AG09309 (cell line): ENCODE data around the gene PRPF4.
"Not testable (repeated sequence)": the region's sequence is repeated elsewhere in the genome, so short reads cannot be mapped to it uniquely, and the experiment has no call there.

ENCODE experiments used
- DNase-seq: peaks from one replicate; pipeline ENCODE4 v3.0.0-alpha.2; 2010; ENCODE audit warnings: low read depth
- H3K4me3 ChIP-seq: 2 replicates; pipeline ENCODE4 v1.5.1; 2011; ENCODE audit warnings: mild to moderate bottlenecking, low read depth, low read length, moderate library complexity; ENCODE audit not compliant: control insufficient read depth
- TF ChIP-seq, protein P1 (sequence below): IDR thresholded peaks from 2 replicates; pipeline ENCODE4 v1.5.1; 2011; ENCODE audit warnings: mild to moderate bottlenecking, low read depth, low read length, inconsistent platforms; ENCODE audit not compliant: insufficient read depth, control insufficient read depth; ENCODE audit errors: missing control alignments

The PRPF4 gene

DNA sequence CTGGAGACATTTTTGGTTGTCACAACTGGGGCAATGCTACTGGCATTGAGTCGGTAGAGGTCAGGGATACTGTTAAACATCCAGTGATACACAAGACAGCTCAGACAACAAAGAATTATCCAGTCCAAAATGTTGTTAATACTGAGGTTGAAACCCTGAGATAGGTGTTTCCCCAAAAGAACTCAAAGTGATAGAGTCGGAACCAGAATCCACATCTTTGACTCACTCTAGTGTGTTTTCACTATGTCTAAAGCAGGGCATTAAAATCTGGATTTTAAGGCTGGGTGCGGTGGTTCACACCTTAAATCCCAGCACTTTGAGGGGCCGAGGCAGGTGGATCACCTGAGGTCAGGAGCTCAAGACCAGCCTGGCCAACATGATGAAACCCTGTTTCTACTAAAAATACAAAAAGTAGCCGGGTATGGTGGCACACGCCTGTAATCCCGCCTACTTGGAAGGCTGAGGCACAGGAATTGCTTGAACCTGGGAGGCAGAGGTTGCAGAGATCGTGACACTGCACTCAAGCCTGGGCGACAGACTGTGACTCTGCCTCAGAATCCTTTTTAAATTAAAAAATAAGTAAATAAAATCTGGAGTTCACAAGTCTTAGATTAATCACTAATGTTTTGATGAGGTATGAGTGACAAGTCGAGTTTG lies 37.1 kb upstream of the PRPF4 start:
- no peak for DNase-seq
- no peak overlapping the region for H3K4me3 ChIP-seq
- TF ChIP-seq, protein P1, sequence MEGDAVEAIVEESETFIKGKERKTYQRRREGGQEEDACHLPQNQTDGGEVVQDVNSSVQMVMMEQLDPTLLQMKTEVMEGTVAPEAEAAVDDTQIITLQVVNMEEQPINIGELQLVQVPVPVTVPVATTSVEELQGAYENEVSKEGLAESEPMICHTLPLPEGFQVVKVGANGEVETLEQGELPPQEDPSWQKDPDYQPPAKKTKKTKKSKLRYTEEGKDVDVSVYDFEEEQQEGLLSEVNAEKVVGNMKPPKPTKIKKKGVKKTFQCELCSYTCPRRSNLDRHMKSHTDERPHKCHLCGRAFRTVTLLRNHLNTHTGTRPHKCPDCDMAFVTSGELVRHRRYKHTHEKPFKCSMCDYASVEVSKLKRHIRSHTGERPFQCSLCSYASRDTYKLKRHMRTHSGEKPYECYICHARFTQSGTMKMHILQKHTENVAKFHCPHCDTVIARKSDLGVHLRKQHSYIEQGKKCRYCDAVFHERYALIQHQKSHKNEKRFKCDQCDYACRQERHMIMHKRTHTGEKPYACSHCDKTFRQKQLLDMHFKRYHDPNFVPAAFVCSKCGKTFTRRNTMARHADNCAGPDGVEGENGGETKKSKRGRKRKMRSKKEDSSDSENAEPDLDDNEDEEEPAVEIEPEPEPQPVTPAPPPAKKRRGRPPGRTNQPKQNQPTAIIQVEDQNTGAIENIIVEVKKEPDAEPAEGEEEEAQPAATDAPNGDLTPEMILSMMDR, result no peak

DNA sequence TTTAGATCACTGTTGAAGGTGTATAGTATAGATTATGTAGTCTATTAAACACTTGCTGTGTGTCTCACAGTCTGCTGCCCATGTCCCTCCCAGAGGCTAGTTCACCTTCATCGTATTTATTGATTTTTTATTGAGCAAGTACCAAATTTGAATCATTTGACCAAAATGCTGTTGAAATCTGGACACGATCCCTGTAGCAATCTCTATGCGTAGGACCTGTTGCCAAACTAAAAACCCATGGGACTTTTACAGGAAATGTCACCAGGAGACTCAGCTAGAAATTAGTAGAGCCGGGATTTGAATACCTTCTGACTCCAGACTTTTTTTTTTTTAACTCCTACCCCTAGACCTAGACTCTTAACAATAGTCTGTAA lies 36.6 kb upstream of the PRPF4 start:
- DNase-seq, result no peak
- no peak overlapping the region for H3K4me3 ChIP-seq
- TF ChIP-seq, protein P1, result no peak

DNA sequence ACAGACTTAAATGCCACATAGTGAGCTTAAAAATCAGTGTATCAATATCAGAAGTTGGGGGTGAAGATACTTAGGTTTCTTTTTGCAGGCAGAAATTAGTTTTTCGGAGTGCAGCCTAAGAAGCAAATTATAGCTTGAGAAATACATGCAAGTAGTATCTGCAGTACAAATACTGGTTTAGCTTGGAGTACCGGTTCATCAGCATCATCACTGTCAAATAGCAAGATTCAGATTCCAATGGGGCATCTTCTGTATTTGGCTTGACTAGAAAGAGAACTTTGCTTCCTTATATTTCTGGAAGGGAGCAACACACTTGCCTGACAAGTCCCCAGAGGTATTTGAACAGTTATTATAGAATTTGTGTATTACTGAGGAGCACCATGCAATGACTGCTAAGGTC lies 34.3 kb upstream of the PRPF4 start:
- H3K4me3 ChIP-seq, result no peak overlapping the region
- TF ChIP-seq, protein P1, result no peak
- no peak for DNase-seq

DNA sequence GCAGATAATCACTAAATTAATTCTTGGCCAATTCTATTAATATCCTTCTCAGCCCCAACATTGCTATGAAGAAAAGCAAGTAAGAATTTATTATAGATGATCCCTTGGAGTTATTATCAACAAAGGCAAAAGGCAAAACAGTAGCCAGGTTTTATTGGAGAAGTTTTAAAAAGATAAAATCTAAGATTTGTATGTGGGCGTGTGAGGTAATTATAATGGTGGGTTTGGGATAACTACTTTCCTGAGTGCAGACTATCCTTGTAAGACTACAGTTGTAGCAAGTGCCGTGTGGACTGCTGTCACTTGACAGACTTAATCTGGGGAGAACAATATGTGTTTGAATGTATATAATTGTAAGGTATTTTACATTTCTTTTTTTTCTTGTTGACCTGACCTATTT lies 30.9 kb upstream of the PRPF4 start:
- TF ChIP-seq, protein P1, result no peak
- no peak for DNase-seq
- no peak overlapping the region for H3K4me3 ChIP-seq

DNA sequence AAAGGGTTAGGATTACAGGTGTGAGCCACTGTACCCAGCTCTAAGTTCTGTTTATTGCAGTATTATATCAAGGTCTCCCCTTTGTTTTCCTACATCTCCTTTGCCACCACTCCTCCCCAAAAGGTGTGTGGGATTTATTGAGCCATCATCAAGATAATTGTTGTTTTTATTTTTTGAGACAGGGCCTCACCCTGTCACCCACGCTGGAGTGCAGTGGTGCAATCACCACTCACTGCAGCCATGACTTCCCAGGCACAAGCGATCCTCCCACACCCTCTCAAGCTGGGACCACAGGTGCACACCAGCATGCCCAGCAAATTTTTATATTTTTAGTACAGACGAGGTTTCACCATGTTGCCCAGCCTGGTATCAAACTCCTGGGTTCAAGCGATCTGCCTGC lies 29.6 kb upstream of the PRPF4 start:
- no peak for DNase-seq
- TF ChIP-seq, protein P1, result no peak
- no peak overlapping the region for H3K4me3 ChIP-seq

DNA sequence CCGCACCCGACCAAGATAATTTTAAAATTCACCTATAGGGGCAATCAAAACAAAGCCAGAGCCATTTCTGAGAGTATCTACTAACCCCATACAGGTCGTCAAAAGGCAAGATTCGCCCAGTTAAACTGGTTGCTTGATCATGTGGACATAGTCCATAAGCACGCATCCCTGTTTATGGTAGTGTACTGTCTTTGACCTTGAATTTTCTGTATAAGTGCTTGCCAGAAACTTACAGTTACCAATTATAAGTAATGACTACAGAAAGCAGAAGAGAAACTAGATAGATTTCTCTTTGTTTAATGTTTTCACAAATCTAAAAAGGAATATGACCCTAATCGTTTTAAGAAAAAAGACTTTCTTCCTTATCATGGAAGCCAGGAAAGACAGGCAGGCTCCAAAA lies 28.5 kb upstream of the PRPF4 start:
- DNase-seq, result no peak
- no peak overlapping the region for H3K4me3 ChIP-seq
- TF ChIP-seq, protein P1, result no peak

DNA sequence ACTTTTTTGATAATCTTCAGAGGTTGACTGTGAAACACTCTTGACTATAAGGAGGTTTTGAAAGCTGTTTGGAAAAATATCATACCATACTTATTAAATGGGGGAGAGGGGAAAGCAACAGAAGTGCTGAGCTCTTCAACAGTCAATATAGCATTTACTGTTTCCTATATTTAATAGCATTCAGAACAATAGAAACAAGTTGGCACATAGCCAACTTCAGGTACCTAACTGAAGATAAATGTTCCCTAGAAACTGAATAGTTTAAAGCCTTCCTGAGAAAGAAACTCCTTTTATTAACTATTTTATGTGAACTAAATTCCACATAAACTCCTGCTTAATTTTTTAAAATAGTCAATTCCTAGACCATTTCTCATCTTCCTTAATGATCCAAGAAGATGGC lies 27.8 kb upstream of the PRPF4 start:
- no peak overlapping the region for H3K4me3 ChIP-seq
- DNase-seq, result no peak
- TF ChIP-seq, protein P1, result no peak

DNA sequence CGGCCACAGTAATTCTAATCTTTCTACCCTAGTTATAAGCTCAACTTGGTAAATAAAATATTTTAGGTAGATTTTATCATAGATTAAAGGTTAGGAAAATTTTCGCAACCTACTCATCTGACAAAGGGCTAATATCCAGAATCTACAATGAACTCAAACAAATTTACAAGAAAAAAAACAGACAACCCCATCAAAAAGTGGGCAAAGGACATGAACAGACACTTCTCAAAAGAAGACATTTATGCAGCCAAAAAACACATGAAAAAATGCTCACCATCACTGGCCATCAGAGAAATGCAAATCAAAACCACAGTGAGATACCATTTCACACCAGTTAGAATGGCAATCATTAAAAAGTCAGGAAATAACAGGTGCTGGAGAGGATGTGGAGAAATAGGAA lies 25.8 kb upstream of the PRPF4 start:
- not testable (repeated sequence) for H3K4me3 ChIP-seq, DNase-seq
